CD14-positive monocyte (primary cell): ENCODE data around the gene TTBK1. TPM values are rescaled to one million over a fixed set of nuclear protein-coding genes. Genes with fewer than 3 reads are reported as not detected.
A peak's percentile ranks its signal among the peaks of the same experiment; 100 is the strongest.

Experiments used
- DNase-seq, 3 donors: peaks; one replicate each; pipeline ENCODE4 v3.0.0-alpha.2; 2011 to 2022
- H2AFZ ChIP-seq: 2 replicates; pipeline ENCODE4 v1.6.0; 2012; ENCODE audit warnings: mild to moderate bottlenecking, low read depth, low read length, inconsistent platforms; ENCODE audit not compliant: insufficient read depth, poor library complexity, severe bottlenecking
- H3K27ac ChIP-seq, 2 donors: 1 replicate in 1 of 2; 2 replicates in 1 of 2; pipeline ENCODE4 v1.5.1; 2012 to 2013; ENCODE audit warnings: low read length in 2 of 2, control low read depth in 1 of 2, inconsistent platforms in 1 of 2, low read depth in 1 of 2, mild to moderate bottlenecking in 1 of 2
- H3K27me3 ChIP-seq, 2 donors: one replicate each; pipeline versions ENCODE4 v1.6.0 to v1.6.1; 2011 to 2013; ENCODE audit warnings: low read length in 2 of 2; ENCODE audit not compliant: control insufficient read depth in 2 of 2, insufficient read depth in 2 of 2
- H3K36me3 ChIP-seq, 2 donors: replicated peaks in 1 of 2; 1 replicate in 1 of 2; 2 replicates in 1 of 2; pipeline versions ENCODE4 v1.5.1 to v1.6.1; 2012 to 2013; ENCODE audit warnings: low read length in 2 of 2, control low read depth in 1 of 2, inconsistent platforms in 1 of 2, mild to moderate bottlenecking in 1 of 2; ENCODE audit not compliant: insufficient read depth in 2 of 2, control insufficient read depth in 1 of 2
- H3K4me1 ChIP-seq, 2 donors: 1 replicate in 1 of 2; 2 replicates in 1 of 2; pipeline versions ENCODE4 v1.5.1 to v1.6.1; 2012 to 2013; ENCODE audit warnings: low read length in 2 of 2, control low read depth in 1 of 2, inconsistent platforms in 1 of 2, mild to moderate bottlenecking in 1 of 2, moderate library complexity in 1 of 2; ENCODE audit not compliant: insufficient read depth in 2 of 2, control insufficient read depth in 1 of 2
- H3K4me2 ChIP-seq: replicated peaks from 2 replicates; pipeline ENCODE3; 2012; ENCODE audit warnings: low read length, moderate library complexity, mild to moderate bottlenecking; ENCODE audit not compliant: poor library complexity, severe bottlenecking; ENCODE audit errors: extremely low read depth
- H3K4me3 ChIP-seq, 3 experiments: fragments of 200-600 bp in 1 of 3; sonication (generic) in 1 of 3; replicated peaks in 1 of 3; 1 replicate in 2 of 3; 2 replicates in 1 of 3; pipeline ENCODE4 v1.5.1; 2011 to 2013; ENCODE audit warnings: low read length in 3 of 3, mild to moderate bottlenecking in 3 of 3, control low read depth in 2 of 3, low read depth in 2 of 3, inconsistent platforms in 1 of 3, moderate library complexity in 1 of 3
- H3K79me2 ChIP-seq: 2 replicates; pipeline ENCODE4 v1.6.0; 2012; ENCODE audit warnings: mild to moderate bottlenecking, control low read depth, inconsistent platforms, low read length, moderate library complexity; ENCODE audit not compliant: insufficient read depth
- H3K9ac ChIP-seq: 2 replicates; pipeline ENCODE4 v1.6.0; 2017; ENCODE audit warnings: low read length, mild to moderate bottlenecking; ENCODE audit not compliant: insufficient read depth, poor library complexity, severe bottlenecking
- H3K9me3 ChIP-seq, 2 donors: replicated peaks in 1 of 2; 1 replicate in 1 of 2; 2 replicates in 1 of 2; pipeline versions ENCODE4 v1.5.1 to v1.6.1; 2012 to 2013; ENCODE audit warnings: low read length in 2 of 2, control low read depth in 1 of 2; ENCODE audit not compliant: control insufficient read depth in 1 of 2, insufficient read depth in 1 of 2
- H4K20me1 ChIP-seq: 2 replicates; pipeline ENCODE4 v1.6.0; 2012; ENCODE audit warnings: mild to moderate bottlenecking, low read length, control low read depth, moderate library complexity; ENCODE audit not compliant: insufficient read depth
- H3K27ac Mint-ChIP-seq, 7 donors: one replicate each; pipeline ENCODE4 v1.8.0; 2020; ENCODE audit warnings: mild to moderate bottlenecking in 7 of 7, mixed read lengths in 7 of 7, moderate library complexity in 6 of 7, inconsistent platforms in 2 of 7
- H3K27me3 Mint-ChIP-seq, 3 donors: one replicate each; pipeline ENCODE4 v1.8.0; 2021 to 2022; ENCODE audit warnings: low read depth in 3 of 3, mild to moderate bottlenecking in 3 of 3, mixed read lengths in 3 of 3, moderate library complexity in 3 of 3, inconsistent platforms in 1 of 3
- H3K36me3 Mint-ChIP-seq, 2 donors: one replicate each; pipeline ENCODE4 v1.8.0; 2020; ENCODE audit warnings: mixed read lengths in 2 of 2, inconsistent platforms in 1 of 2, mild to moderate bottlenecking in 1 of 2
- H3K4me1 Mint-ChIP-seq: one replicate; pipeline ENCODE4 v1.8.0; 2020; ENCODE audit warnings: mild to moderate bottlenecking, mixed read lengths
- H3K4me3 Mint-ChIP-seq, 2 donors: one replicate each; pipeline ENCODE4 v1.8.0; 2020; ENCODE audit warnings: mild to moderate bottlenecking in 2 of 2, mixed read lengths in 2 of 2, moderate library complexity in 1 of 2
- H3K9me3 Mint-ChIP-seq, 7 donors: one replicate each; pipeline ENCODE4 v1.8.0; 2020 to 2022; ENCODE audit warnings: mixed read lengths in 7 of 7, mild to moderate bottlenecking in 6 of 7, moderate library complexity in 6 of 7, inconsistent platforms in 2 of 7
- WGBS: methylation state at CpG from one replicate; pipeline ENCODE4 v1.1.5; 2013; ENCODE audit warnings: missing lambda C conversion rate; ENCODE audit not compliant: insufficient coverage; 5-methylcytosine and 5-hydroxymethylcytosine counted together
- intact Hi-C, 2 donors: fragments of 100-400 bp; cut with micrococcal nuclease; formaldehyde crosslinking; loops; one replicate each; pipeline versions ENCODE4 v1.15.0 to v1.15.1; 2023
- polyA plus RNA-seq, 3 donors: library from polyadenylated mRNA; depleted of rRNA in 1 of 3; unstranded in 2 of 3; stranded (reverse) in 1 of 3; fragments of 300-500 nt in 2 of 3; fragments of >200 nt in 1 of 3; fragmentation: Illumina TruSeq in 2 of 3; gene quantifications; 1 replicate in 2 of 3; 2 replicates in 1 of 3; pipeline ENCODE4 v1.2.3, GENCODE V29; 2012 to 2021
- TF ChIP-seq, protein P1 (sequence below): fragments of 200-600 bp; IDR thresholded peaks from one replicate; pipeline ENCODE4 v1.8.0; 2022; ENCODE audit warnings: antibody characterized with exemption, mild to moderate bottlenecking

Gene TTBK1
- polyA plus RNA-seq, 3 donors: not detected

DNA sequence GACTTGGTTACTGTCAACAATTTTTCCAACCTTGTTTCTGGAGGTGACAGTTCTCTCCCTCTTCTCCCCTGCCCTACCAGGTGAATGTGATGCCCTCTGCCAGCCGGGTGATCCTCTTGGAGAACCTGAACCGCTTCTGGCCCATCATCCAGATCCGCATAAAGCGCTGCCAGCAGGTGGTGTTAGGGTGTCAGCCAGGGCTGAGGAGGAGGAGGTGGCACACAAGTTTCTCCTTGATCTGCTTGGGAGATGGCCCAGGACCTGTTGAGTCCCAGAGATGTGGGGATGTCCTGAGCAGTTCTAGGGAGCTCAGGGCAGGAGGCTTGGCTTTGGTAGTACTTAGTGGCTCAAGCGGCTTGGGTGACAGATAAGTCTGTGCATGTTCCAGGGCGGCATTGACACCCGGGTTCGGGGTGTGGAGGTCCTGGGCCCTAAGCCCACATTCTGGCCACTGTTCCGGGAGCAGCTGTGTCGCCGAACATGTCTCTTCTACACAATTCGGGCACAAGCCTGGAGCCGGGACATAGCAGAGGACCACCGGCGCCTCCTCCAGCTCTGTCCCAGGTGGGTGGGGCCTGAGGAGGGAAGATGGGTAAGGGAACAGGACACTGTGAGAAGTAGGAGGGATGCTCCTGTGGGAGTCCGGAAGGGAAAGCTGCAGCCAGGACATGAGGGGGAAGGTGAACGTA is 40.1 kb upstream of the TTBK1 start:
- DNase-seq: no peak
- no peaks in the 10 kb centered on the region for H3K4me1 Mint-ChIP-seq
- peaks cover 40 to 60% of the 10 kb centered on the region in 2 donors for H3K36me3 ChIP-seq
- H3K27ac Mint-ChIP-seq: peak overlapping the region in 1 of 7 donors; percentile 77
- H3K4me2 ChIP-seq: no peak overlapping the region
- peaks cover 0 to 2% (median 0%) of the 10 kb centered on the region in 7 donors for H3K9me3 Mint-ChIP-seq
- H4K20me1 ChIP-seq: no peaks in the 10 kb centered on the region
- H3K4me1 ChIP-seq: no peaks in the 10 kb centered on the region
- H3K4me3 ChIP-seq: no peak overlapping the region
- no peaks in the 10 kb centered on the region for H3K27me3 Mint-ChIP-seq
- over 99% methylated on average over 15 of the region's 17 CpGs for WGBS
- H3K27me3 ChIP-seq: no peaks in the 10 kb centered on the region
- no peaks in the 10 kb centered on the region for H3K9me3 ChIP-seq
- no peak overlapping the region for H3K9ac ChIP-seq
- TF ChIP-seq, protein P1, sequence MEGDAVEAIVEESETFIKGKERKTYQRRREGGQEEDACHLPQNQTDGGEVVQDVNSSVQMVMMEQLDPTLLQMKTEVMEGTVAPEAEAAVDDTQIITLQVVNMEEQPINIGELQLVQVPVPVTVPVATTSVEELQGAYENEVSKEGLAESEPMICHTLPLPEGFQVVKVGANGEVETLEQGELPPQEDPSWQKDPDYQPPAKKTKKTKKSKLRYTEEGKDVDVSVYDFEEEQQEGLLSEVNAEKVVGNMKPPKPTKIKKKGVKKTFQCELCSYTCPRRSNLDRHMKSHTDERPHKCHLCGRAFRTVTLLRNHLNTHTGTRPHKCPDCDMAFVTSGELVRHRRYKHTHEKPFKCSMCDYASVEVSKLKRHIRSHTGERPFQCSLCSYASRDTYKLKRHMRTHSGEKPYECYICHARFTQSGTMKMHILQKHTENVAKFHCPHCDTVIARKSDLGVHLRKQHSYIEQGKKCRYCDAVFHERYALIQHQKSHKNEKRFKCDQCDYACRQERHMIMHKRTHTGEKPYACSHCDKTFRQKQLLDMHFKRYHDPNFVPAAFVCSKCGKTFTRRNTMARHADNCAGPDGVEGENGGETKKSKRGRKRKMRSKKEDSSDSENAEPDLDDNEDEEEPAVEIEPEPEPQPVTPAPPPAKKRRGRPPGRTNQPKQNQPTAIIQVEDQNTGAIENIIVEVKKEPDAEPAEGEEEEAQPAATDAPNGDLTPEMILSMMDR: no peak
- intact Hi-C loops: no loop called here
- no peaks in the 10 kb centered on the region for H3K79me2 ChIP-seq
- no peak overlapping the region for H3K4me3 Mint-ChIP-seq
- H2AFZ ChIP-seq: no peak overlapping the region
- peaks cover 55 to 59% of the 10 kb centered on the region in 2 donors for H3K36me3 Mint-ChIP-seq
- H3K27ac ChIP-seq: no peak overlapping the region

DNA sequence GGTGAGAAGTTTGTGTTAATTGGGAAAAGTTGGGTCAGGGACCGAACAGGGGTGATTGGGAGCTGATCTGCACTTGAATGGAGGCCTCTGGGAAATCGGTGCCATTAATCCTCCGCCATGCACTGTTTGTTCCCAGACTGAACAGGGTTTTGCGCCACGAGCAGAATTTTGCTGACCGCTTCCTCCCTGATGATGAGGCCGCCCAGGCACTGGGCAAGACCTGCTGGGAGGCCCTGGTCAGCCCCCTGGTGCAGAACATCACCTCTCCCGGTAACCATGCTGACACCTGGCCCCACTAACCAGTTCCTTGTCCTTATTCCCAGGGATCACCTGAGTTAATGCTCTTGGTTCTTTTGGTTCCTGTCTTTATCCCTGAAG is 39.6 kb upstream of the TTBK1 start:
- H3K4me3 Mint-ChIP-seq: no peak overlapping the region
- intact Hi-C loops: no loop called here
- H2AFZ ChIP-seq: no peak overlapping the region

More for the DNA sequence above, 39.6 kb upstream of the TTBK1 start:
- no peak for DNase-seq
- Histone ChIP-seq H3K4me1 (no peaks in the 10 kb centered on the region), H4K20me1 (no peaks in the 10 kb centered on the region), H3K27ac (no peak overlapping the region), H3K36me3 (peaks cover 34 to 55% of the 10 kb centered on the region in 2 donors), H3K27me3 (no peaks in the 10 kb centered on the region), H3K9ac (no peak overlapping the region), H3K4me2 (no peak overlapping the region), H3K79me2 (no peaks in the 10 kb centered on the region), H3K4me3 (no peak overlapping the region), H3K9me3 (no peaks in the 10 kb centered on the region)
- Mint-ChIP-seq H3K27ac (peak overlapping the region in 3 of 7 donors; percentile 4 to 39 (median 35)), H3K4me1 (no peaks in the 10 kb centered on the region), H3K27me3 (no peaks in the 10 kb centered on the region), H3K9me3 (peaks cover 0 to 2% (median 0%) of the 10 kb centered on the region in 7 donors), H3K36me3 (peaks cover 52 to 56% of the 10 kb centered on the region in 2 donors)
- WGBS: 96% methylated on average over 7 of the region's 8 CpGs
- TF ChIP-seq, protein P1: no peak
